IMR-90 (cell line): ENCODE measurements around the gene DSCAML1. TPM values are rescaled to one million over a fixed set of nuclear protein-coding genes. Genes with fewer than 3 reads are reported as not detected.

Source experiments
- ATAC-seq: fragments of 200-7000 bp; cut with Tn5 transposase; 2 replicates; pipeline ENCODE4 v1.9.1; 2020; ENCODE audit warnings: low read depth, mild to moderate bottlenecking, moderate library complexity
- BruUV-seq: library from RNA; stranded (reverse); fragments of 400-500 nt; replicated peaks from 2 replicates; lab custom pipeline; 2021; lab: Mats Ljungman, UMichigan
- CTCF ChIA-PET: fragments of 300-600 bp; formaldehyde crosslinking; extraction: SDS; loops from one replicate; lab custom pipeline; 2021; ENCODE audit warnings: antibody characterized with exemption; lab: Yijun Ruan, JAX
- POLR2A ChIA-PET: fragments of 300-600 bp; sonication (Branson Sonifier 250); formaldehyde crosslinking; loops from one replicate; lab custom pipeline; 2022; ENCODE audit warnings: antibody characterized with exemption; ENCODE audit not compliant: unreplicated experiment; lab: Charles Lee
- DNase-seq: peaks from one replicate; pipeline ENCODE4 v3.0.0; 2013
- H2AFZ ChIP-seq: replicated peaks from 2 replicates; pipeline ENCODE3; 2013; ENCODE audit warnings: low read length, mild to moderate bottlenecking; ENCODE audit not compliant: poor library complexity
- H2AK5ac ChIP-seq: 2 replicates; pipeline ENCODE4 v1.6.1; 2013; ENCODE audit warnings: low read depth, low read length, inconsistent platforms
- H2AK9ac ChIP-seq: replicated peaks from 2 replicates; pipeline ENCODE3; 2013; ENCODE audit warnings: mild to moderate bottlenecking, low read depth, low read length, moderate library complexity; ENCODE audit not compliant: poor library complexity
- H2BK120ac ChIP-seq: 2 replicates; pipeline ENCODE4 v1.6.1; 2013; ENCODE audit warnings: low read depth, low read length, inconsistent platforms
- H2BK15ac ChIP-seq: 3 replicates; pipeline ENCODE4 v1.6.1; 2013; ENCODE audit warnings: low read depth, low read length, inconsistent platforms
- H2BK20ac ChIP-seq: 2 replicates; pipeline ENCODE4 v1.6.1; 2013; ENCODE audit warnings: low read depth, mild to moderate bottlenecking, inconsistent platforms, low read length, moderate library complexity
- H2BK5ac ChIP-seq: 2 replicates; pipeline ENCODE4 v1.6.1; 2013; ENCODE audit warnings: mild to moderate bottlenecking, low read depth, low read length, inconsistent platforms; ENCODE audit not compliant: poor library complexity, severe bottlenecking
- H3K14ac ChIP-seq: replicated peaks from 2 replicates; pipeline ENCODE4 v1.6.1; 2013; ENCODE audit warnings: low read depth, low read length, inconsistent platforms
- H3K18ac ChIP-seq: 2 replicates; pipeline ENCODE4 v1.6.1; 2013; ENCODE audit warnings: low read depth, low read length, control low read depth
- H3K23ac ChIP-seq: 2 replicates; pipeline ENCODE4 v1.6.1; 2013; ENCODE audit warnings: low read depth, low read length, inconsistent platforms
- H3K27ac ChIP-seq: 2 replicates; pipeline ENCODE4 v1.5.1; 2013; ENCODE audit warnings: mild to moderate bottlenecking, control low read depth, low read length; ENCODE audit not compliant: insufficient read depth
- H3K27me3 ChIP-seq: 2 replicates; pipeline ENCODE4 v1.6.1; 2013; ENCODE audit warnings: low read length; ENCODE audit not compliant: control insufficient read depth, insufficient read depth
- H3K36me3 ChIP-seq: 2 replicates; pipeline ENCODE4 v1.6.1; 2013; ENCODE audit warnings: low read length, mixed read lengths; ENCODE audit not compliant: control insufficient read depth, insufficient read depth
- H3K4ac ChIP-seq: 2 replicates; pipeline ENCODE4 v1.6.1; 2013; ENCODE audit warnings: low read depth, low read length, inconsistent platforms
- H3K4me1 ChIP-seq: 2 replicates; pipeline ENCODE4 v1.6.1; 2013; ENCODE audit warnings: low read length, mixed read lengths; ENCODE audit not compliant: control insufficient read depth, insufficient read depth
- H3K4me2 ChIP-seq: 2 replicates; pipeline ENCODE4 v1.6.1; 2013; ENCODE audit warnings: low read depth, mild to moderate bottlenecking, control low read depth, low read length, moderate library complexity
- H3K4me3 ChIP-seq: 2 replicates; pipeline ENCODE4 v1.5.1; 2013; ENCODE audit warnings: low read depth, mild to moderate bottlenecking, control low read depth, low read length, moderate library complexity; ENCODE audit not compliant: insufficient read depth
- H3K56ac ChIP-seq: 2 replicates; pipeline ENCODE4 v1.6.1; 2013; ENCODE audit warnings: low read length, inconsistent platforms; ENCODE audit not compliant: insufficient read depth; ENCODE audit errors: extremely low read depth
- H3K79me1 ChIP-seq, 2 experiments: 2 replicates each; pipeline ENCODE4 v1.6.1; 2013; ENCODE audit warnings: low read length in 2 of 2, inconsistent platforms in 1 of 2, low read depth in 1 of 2
- H3K9ac ChIP-seq: 2 replicates; pipeline ENCODE4 v1.6.1; 2013; ENCODE audit warnings: low read depth, low read length, control low read depth
- H3K9me1 ChIP-seq: 2 replicates; pipeline ENCODE4 v1.6.1; 2013; ENCODE audit warnings: low read length, inconsistent platforms; ENCODE audit not compliant: insufficient read depth
- H3K9me3 ChIP-seq: 2 replicates; pipeline ENCODE4 v1.6.1; 2013; ENCODE audit warnings: low read length; ENCODE audit not compliant: control insufficient read depth, insufficient read depth
- H4K20me1 ChIP-seq: 2 replicates; pipeline ENCODE4 v1.6.1; 2013; ENCODE audit warnings: low read length, inconsistent platforms; ENCODE audit not compliant: insufficient read depth
- H4K5ac ChIP-seq: 2 replicates; pipeline ENCODE4 v1.6.1; 2013; ENCODE audit warnings: mild to moderate bottlenecking, low read depth, low read length, control low read depth
- H4K8ac ChIP-seq, 2 experiments: 2 replicates each; pipeline ENCODE4 v1.6.1; 2013; ENCODE audit warnings: low read depth in 2 of 2, low read length in 2 of 2, control low read depth in 1 of 2, inconsistent platforms in 1 of 2
- H4K91ac ChIP-seq: 2 replicates; pipeline ENCODE4 v1.6.1; 2013; ENCODE audit warnings: low read depth, low read length, inconsistent platforms; ENCODE audit not compliant: insufficient read depth
- BHLHE40 ChIP-seq: fragments of 150-350 bp; IDR thresholded peaks from 2 replicates; pipeline ENCODE4 v1.6.1; 2016; ENCODE audit warnings: mild to moderate bottlenecking, low read depth, low read length
- CEBPB ChIP-seq: IDR thresholded peaks from 2 replicates; pipeline ENCODE4 v1.6.1; 2012; ENCODE audit warnings: low read depth, low read length, improper control_type of control experiment
- FOS ChIP-seq: fragments of 150-350 bp; IDR thresholded peaks from 2 replicates; pipeline ENCODE4 v1.6.1; 2016; ENCODE audit warnings: low read depth, low read length
- MAFK ChIP-seq: IDR thresholded peaks from 2 replicates; pipeline ENCODE4 v1.6.1; 2012; ENCODE audit warnings: low read depth, low read length, improper control_type of control experiment
- NFE2L2 ChIP-seq: fragments of 150-350 bp; IDR thresholded peaks from 2 replicates; pipeline ENCODE4 v1.6.1; 2016; ENCODE audit warnings: low read depth, mild to moderate bottlenecking, low read length
- POLR2A ChIP-seq: IDR thresholded peaks from 2 replicates; pipeline ENCODE4 v1.6.1; 2012; ENCODE audit warnings: mild to moderate bottlenecking, low read depth, low read length
- RAD21 ChIP-seq: IDR thresholded peaks from 2 replicates; pipeline ENCODE4 v1.6.1; 2012; ENCODE audit warnings: low read length, improper control_type of control experiment
- RCOR1 ChIP-seq: IDR thresholded peaks from 2 replicates; pipeline ENCODE4 v1.6.1; 2012; ENCODE audit warnings: mild to moderate bottlenecking, low read length, improper control_type of control experiment; ENCODE audit not compliant: insufficient replicate concordance
- RFX5 ChIP-seq: IDR thresholded peaks from 2 replicates; pipeline ENCODE4 v1.8.0; 2012; ENCODE audit warnings: low read depth, mild to moderate bottlenecking, low read length, moderate library complexity
- USF2 ChIP-seq: fragments of 150-350 bp; IDR thresholded peaks from 2 replicates; pipeline ENCODE4 v1.6.1; 2017; ENCODE audit warnings: mild to moderate bottlenecking, antibody characterized with exemption, low read length, low read depth
- WGBS, 2 experiments: methylation state at CpG; one replicate each; pipeline versions ENCODE4 v1.1.5 to v1.1.7; 2013; ENCODE audit warnings: missing lambda C conversion rate in 2 of 2; ENCODE audit not compliant: insufficient read length in 1 of 2; ENCODE audit errors: extremely low coverage in 2 of 2; 5-methylcytosine and 5-hydroxymethylcytosine counted together
- dilution Hi-C: fragments of 300-500 bp; cut with HindIII; formaldehyde crosslinking; loops from one replicate; pipeline ENCODE4 v1.14.3; 2018; ENCODE audit warnings: low sequenced_read_pairs; ENCODE audit not compliant: unreplicated experiment
- in situ Hi-C: fragments of 300-500 bp; cut with MboI; formaldehyde crosslinking; loops from 3 replicates; pipeline ENCODE4 v1.14.3; 2019; ENCODE audit warnings: low sequenced_read_pairs, inconsistent platforms, mixed read lengths
- intact Hi-C: fragments of 100-400 bp; cut with micrococcal nuclease; formaldehyde crosslinking; loops from 2 replicates; pipeline ENCODE4 v1.10.0; 2022
- polyA plus RNA-seq, 3 experiments: library from polyadenylated mRNA; depleted of rRNA; stranded (reverse); fragments of >200 nt; gene quantifications; 2 replicates each; pipeline ENCODE4 v1.2.3, GENCODE V29; 2012; ENCODE audit warnings: low replicate concordance in 1 of 3
- total RNA-seq: library from RNA; depleted of rRNA; stranded (reverse); fragments of >200 nt; gene quantifications from 2 replicates; pipeline ENCODE4 v1.2.3, GENCODE V29; 2012
- TF ChIP-seq, protein P1 (sequence below): fragments of 150-350 bp; IDR thresholded peaks from 2 replicates; pipeline ENCODE4 v1.6.1; 2016; ENCODE audit warnings: low read depth, mild to moderate bottlenecking, low read length, moderate library complexity, borderline replicate concordance

DSCAML1 gene
- total and polyA plus RNA-seq, 2 of the 4 experiments (the other 2 are of a cell fraction): not detected

GRCh38 chr11:117391181-117391580 lies 405.8 kb downstream of the DSCAML1 start:
- H3K9me3 ChIP-seq: no peaks in the 10 kb centered on the region
- H4K91ac ChIP-seq: no peak overlapping the region
- 98% methylated on average over 6 of the region's 8 CpGs; no CpG with 5 or more reads in 1 of the 2 experiments for WGBS, 2 experiments
- POLR2A ChIA-PET: no interaction called here
- no peak overlapping the region for H3K56ac ChIP-seq
- no TSS peak for BruUV-seq
- no peak overlapping the region for H3K18ac ChIP-seq
- H4K8ac ChIP-seq: no peak overlapping the region
- H2AK5ac ChIP-seq: no peak overlapping the region
- H3K4ac ChIP-seq: no peak overlapping the region
- H2BK20ac ChIP-seq: no peak overlapping the region
- no peak overlapping the region for H3K27ac ChIP-seq
- H2AFZ ChIP-seq: no peak overlapping the region
- DNase-seq: no peak
- no peak for ATAC-seq
- H2BK120ac ChIP-seq: no peak overlapping the region
- TF ChIP-seq RFX5 (no peak), MAFK (no peak), FOS (no peak), USF2 (no peak), CEBPB (no peak), BHLHE40 (no peak), NFE2L2 (no peak), POLR2A (no peak), RCOR1 (no peak), RAD21 (no peak)
- TF ChIP-seq, protein P1, sequence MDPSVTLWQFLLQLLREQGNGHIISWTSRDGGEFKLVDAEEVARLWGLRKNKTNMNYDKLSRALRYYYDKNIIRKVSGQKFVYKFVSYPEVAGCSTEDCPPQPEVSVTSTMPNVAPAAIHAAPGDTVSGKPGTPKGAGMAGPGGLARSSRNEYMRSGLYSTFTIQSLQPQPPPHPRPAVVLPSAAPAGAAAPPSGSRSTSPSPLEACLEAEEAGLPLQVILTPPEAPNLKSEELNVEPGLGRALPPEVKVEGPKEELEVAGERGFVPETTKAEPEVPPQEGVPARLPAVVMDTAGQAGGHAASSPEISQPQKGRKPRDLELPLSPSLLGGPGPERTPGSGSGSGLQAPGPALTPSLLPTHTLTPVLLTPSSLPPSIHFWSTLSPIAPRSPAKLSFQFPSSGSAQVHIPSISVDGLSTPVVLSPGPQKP: no peak
- intact Hi-C loops: no loop called here
- H2BK5ac ChIP-seq: no peak overlapping the region
- H3K9ac ChIP-seq: no peak overlapping the region
- H3K4me3 ChIP-seq: no peak overlapping the region
- H3K27me3 ChIP-seq: no peaks in the 10 kb centered on the region
- peaks cover 0 to 4% of the 10 kb centered on the region in 2 experiments; a peak in 1 of 4 replicates for H3K79me1 ChIP-seq
- H3K4me1 ChIP-seq: peaks cover 7% of the 10 kb centered on the region
- H3K4me2 ChIP-seq: no peak overlapping the region
- H4K5ac ChIP-seq: no peak overlapping the region
- no peak overlapping the region for H2BK15ac ChIP-seq
- no peaks in the 10 kb centered on the region; the same call in 1 of the 2 replicates for H4K20me1 ChIP-seq
- H3K9me1 ChIP-seq: peaks cover 7% of the 10 kb centered on the region
- dilution Hi-C loops: no loop called here
- no peak overlapping the region for H3K14ac ChIP-seq
- H3K36me3 ChIP-seq: peaks cover 60% of the 10 kb centered on the region
- no peak overlapping the region for H2AK9ac ChIP-seq
- no peak overlapping the region for H3K23ac ChIP-seq
- in situ Hi-C loops: no loop called here
- CTCF ChIA-PET: no interaction called here
